Erythroblast (primary cell): ENCODE measurements around the gene TBX10.

Source experiments
- GATA1 ChIP-seq: IDR thresholded peaks from 2 replicates; pipeline ENCODE4 v1.6.1; 2011; ENCODE audit warnings: low read depth, mild to moderate bottlenecking, control low read depth, low read length, moderate library complexity
- POLR2A ChIP-seq: IDR thresholded peaks from 2 replicates; pipeline ENCODE4 v1.6.1; 2011; ENCODE audit warnings: mild to moderate bottlenecking, low read length

GRCh38 chr11:67607507-67607906 lies 32.1 kb downstream of the TBX10 start:
- no peak for TF ChIP-seq POLR2A
- TF ChIP-seq GATA1: no peak
